DMS153 treated with DMSO at 0.1 percent for 48 hours (cell line): ENCODE data around the gene RAB11FIP3.

ENCODE experiments used
- DNase-seq: peaks from one replicate; lab custom pipeline; 2025; ENCODE audit not compliant: unreplicated experiment; lab: John Stamatoyannopoulos, UW

Gene RAB11FIP3

DNA sequence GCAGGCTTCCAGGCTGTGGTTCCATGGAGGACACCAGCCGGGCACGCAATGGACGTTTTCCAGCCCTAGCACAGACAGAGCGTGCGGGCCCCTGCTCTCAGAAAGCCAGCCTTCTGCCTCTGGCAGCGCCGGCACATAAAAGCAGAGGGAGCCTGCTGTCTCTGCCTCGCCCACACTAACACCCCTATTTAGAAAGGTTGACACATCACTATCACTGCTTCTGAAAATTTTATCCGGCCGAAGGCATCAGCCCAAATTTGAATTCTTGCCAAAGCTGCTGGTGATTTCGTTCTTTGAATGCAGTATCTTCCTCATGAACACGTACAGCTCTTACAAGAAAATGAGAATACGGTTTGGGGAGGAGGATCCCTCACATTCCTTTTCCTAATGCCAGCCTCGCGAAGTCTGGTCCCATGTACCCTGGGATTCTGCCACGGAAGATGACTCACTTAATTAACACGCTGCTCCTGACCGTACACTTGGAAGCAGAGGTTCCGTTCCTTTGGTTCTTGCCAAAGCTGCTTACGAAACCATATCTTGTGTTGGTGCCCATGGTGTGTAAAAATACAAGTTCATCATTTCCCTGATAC, 1.3 kb upstream of the RAB11FIP3 start:
- no peak for DNase-seq

DNA sequence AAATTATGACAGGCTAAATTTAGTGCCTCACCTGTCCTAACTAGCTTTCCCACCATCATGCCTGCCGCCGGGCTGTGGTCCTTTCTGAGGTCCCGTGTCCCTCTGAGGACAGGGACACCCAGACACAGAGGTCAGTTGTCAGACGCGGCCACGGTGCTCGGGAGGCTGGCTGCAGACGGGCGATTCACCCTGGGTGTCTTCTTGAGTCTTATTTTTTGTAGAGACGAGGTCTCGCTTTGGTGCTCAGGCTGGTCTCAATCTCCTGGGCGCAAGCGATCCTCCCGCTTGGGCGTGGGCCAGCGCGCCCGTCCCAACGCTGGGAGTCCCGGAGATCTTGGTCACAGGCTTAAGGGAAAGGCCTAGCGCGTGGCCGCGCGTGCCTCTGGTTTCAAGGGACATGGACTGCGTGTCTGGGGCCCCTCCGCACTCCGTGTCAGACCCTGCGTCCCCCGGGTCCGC, 797 bp upstream of the RAB11FIP3 start:
- DNase-seq, result no peak

DNA sequence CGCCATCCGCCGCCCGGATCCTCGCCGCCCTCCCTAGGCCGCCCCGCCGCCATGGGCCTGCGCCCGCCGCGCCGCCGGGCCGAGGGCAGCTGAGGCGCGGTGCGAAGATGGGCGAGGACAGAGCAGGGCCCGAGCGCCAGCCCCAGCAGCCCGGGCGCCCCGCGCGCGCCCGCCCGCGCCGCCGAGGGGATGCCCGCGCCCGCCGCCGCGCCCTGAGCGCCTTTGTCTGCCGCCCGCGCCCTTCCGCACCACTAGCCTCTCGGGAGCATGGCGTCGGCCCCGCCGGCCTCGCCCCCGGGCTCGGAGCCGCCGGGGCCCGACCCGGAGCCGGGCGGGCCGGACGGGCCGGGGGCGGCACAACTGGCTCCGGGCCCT, 278 bp downstream of the RAB11FIP3 start:
- DNase-seq, result no peak

DNA sequence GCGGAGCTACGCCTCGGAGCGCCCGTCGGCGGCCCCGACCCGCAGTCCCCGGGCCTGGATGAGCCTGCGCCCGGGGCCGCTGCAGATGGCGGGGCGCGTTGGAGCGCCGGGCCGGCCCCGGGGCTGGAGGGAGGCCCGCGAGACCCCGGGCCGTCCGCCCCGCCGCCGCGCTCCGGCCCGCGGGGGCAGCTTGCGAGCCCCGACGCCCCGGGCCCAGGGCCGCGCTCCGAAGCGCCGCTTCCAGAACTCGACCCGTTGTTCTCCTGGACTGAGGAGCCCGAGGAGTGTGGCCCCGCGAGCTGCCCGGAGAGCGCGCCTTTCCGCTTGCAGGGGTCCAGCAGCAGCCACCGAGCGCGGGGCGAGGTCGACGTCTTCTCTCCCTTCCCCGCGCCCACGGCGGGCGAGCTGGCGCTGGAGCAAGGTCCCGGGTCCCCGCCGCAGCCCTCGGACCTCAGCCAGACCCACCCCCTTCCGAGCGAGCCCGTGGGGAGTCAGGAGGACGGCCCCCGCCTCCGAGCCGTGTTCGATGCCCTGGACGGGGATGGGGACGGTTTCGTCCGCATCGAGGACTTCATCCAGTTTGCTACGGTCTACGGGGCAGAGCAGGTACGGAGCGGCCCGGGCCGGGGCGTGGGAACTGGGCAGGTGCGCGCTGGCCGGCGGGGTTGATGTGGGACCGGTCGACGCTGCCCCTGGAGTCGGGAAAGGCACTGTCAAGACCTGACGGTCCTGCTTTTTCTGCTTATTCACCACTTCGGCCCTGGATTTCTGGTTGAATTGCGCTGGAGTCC, 861 bp downstream of the RAB11FIP3 start:
- DNase-seq, result no peak

DNA sequence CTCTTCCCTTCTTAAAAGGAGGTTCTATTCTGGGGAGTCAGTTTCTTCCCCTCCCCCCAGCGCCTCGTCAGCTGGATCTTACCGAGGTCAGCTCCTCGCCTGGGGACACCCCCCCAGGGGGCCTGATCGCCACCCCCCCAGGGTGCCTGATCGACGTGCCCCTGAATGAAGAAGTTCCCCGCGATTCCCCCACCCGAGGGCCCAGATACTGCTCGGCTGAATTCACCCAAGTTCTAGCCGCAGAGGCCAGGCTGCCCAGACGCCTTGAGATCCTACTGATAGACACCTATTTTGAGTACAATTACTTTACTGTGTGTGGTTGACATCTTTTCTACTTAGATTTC, 1.4 kb downstream of the RAB11FIP3 start:
- no peak for DNase-seq

DNA sequence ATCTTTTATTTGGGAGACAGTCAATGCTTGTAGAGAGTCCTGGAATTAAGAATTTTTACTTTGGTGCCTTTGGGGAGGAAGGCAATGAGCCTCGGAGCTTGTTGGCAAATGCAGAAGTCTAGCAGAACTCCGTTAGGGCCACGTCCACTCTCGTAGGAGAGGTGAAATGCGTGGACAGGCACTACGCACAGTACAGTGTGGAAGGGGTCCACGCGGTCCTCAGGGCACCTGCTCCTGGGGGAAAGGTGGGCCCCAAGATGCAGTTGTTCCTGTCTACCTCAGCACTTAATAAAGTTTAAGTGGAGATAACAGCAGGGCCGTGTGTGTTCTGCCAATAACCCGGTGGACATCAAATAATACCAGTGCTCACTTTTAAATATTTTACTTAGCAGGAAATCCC, 1.8 kb downstream of the RAB11FIP3 start:
- DNase-seq, result no peak

DNA sequence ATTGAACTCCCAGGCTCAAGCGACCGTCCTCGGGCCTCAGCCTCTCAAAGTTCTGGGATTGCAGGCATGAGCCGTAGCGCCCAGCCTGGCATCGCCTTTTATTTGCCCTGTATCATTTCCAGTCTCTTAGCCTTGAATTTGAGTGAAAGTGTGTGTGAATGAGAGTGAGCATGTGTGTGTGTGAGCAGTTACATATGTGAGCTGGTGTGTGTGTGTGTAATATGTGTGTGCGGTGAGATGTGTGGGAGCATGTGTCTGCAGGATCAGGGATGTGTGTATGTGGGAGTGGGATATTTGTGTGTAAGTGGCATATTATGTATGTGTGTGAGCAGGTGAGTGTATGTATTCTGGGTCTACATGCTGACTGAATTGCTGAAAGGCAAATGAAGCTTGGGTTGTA, 5.5 kb downstream of the RAB11FIP3 start:
- DNase-seq, result no peak

DNA sequence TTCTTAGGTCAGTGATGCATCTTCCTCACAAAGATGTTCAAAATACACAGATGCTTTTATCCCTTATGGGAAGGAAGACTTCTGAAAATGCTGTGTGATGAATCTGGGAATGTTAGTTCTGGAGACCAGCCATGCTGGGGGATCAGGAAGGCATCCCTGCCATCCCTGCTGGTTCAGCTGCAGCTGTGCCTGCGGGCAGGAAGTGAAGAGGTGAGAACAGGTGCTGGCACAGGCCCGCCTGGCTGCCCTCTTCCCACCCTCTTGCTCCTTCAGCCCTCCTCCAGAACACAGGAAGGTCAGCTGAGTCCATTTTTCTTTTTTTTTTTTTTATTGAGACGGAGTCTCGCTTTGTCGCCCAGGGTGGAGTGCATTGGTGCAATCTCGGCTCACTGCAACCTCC, 15.2 kb downstream of the RAB11FIP3 start:
- DNase-seq, result no peak

DNA sequence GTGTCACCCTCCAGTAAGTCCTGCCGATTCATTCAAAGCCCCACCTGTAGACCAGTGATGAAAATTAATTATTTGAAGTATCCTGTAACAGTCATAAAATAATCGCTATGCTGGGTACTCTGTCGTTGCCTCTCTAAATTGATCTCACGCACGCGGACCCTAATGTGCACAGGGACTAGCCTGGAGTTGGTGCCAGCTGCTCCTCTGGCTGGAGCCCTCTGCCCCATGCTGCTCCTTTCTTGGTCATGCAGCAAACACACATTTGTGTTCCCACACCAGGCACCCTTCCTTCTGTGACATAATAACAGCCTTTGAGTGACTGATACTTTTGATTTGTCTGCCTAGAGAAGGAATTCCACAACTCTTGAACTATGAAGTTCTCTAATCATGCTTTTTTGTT, 16.0 kb downstream of the RAB11FIP3 start:
- no peak for DNase-seq

DNA sequence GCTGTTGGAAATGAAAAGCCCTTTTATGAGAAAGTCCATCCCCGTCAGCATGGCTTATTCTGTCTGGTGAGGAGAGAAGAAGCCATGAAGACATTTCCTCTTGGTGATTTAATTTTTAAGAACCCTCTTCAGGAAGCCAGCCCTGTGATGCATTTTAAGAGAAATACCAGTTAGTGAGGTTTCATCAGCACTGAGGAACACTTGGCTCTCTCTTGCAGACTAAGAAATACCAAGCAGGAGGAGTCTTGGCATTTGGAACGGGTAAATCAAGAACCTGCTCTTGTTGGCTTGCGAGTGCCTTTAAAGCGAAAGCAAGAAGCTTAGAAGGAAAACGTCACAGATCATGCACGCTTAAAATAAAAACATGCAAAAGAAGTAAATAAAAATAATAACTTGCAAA, 17.5 kb downstream of the RAB11FIP3 start:
- DNase-seq, result no peak

DNA sequence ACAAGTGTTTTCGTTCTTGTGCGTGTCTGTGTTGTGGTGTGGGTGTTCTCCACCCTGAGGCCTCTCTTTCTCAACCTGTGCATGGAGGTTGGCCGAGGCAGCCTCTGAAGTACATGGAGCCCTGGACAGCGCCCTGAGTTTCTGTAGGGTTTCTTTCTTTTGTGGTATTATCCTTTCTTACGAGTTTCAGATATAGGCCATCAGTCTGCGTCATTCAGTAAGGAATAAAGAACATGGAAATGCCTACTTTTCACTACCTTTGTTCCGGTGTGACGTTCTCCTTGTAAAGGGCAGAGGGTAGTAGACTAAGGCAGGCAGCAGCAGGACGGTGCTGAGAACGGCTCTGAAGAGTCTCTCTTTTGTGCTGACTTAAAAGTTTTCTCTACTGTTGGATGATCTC, 18.6 kb downstream of the RAB11FIP3 start:
- no peak for DNase-seq

DNA sequence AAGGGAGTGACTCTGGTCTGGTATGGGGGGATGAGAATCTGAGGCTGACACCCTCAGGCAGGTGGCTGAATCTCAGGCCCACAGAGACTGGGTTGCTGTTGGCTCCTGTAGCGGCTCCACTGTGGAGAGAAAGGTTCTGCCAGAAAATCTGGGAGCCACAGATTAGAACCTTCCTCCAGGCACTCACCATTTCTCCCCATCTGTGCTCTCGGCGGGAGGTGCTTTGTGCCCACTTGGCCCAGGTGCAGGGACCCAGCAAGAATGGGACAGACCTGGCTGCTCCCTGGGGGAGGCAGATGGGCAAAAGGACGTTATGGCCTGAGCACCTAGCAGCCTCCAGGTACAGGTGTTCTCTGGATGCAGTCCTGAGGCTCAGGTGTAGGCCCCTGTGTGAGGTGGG, 20.1 kb downstream of the RAB11FIP3 start:
- DNase-seq, result no peak

DNA sequence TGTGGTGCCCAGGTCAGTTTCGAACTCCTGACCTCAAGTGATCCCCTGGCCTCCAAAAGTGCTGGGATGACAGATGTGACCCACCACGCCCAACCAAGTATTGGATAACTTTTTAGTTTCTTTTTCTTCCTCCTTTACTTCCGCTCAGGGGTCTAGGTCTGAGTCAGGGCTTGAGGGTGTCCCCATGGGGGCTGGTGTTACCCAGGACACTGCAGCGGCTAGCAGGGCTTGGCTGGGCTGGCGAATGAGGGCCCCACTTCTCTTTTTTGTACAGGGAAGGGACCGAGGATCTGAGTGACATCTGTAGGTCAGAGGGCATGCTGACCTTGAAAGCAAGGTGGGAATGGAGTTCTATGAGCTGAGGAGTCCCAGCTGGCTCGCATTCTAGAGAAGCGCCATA, 24.9 kb downstream of the RAB11FIP3 start:
- DNase-seq, result no peak

DNA sequence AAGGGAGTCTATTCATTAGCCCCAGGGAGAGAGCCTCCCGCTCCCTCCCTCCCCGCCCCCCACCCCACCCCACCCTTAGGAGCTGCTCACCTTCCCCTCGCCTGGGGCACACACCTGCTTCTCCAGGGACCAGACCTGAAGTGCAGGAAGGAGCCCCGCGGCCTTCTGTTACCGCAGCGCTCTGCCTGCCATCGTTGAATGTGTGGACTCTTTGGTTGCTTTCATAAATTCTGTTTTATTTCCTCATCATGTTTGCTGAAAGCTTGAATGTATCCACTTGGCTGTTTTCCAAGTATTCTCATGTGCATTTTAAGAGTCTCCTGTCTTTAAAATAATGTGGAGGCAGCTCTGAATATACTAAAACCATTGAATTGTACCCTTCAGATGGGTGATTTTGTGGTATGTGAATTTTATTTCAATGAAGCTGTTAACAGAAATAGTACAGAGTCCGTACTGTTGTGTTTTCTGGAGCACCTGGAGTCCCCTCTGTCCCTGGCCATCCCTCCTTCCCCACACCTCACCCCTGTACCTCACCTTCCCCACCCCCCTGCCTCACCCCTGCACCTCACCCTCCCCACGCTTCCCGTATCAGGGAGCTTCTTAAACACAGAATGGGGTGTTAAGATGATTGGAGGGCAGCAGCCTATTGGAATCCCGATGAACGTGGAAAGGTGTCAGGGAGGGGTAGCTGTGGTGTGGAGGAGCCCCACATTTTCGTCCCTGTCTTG, 25.5 kb downstream of the RAB11FIP3 start:
- DNase-seq, result peak; percentile 96

DNA sequence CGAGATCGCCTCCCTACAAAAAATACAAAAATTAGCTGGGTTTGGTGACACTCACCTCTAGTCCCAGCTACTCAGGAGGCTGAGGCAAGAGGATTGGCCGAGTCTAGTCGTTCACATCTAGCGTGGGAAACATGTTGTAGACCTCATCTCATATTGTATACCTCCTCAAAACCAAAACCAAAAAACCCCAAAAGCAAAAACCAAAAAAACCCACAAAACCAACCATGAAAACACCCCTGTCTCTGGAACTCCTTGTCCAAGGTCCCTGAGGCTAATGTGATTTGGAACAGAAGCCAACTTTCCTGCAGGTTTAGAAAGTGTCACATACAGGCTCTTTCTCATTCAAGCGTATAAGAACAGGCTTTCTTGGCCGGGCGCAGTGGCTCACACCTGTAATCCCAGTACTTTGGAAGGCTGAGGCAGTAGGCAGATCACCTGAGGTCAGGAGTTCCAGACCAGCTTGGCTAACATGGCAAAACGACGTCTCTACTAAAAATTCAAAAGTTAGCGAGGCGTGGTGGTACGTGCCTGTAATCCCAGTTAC, 29.0 kb downstream of the RAB11FIP3 start:
- DNase-seq, result no peak

DNA sequence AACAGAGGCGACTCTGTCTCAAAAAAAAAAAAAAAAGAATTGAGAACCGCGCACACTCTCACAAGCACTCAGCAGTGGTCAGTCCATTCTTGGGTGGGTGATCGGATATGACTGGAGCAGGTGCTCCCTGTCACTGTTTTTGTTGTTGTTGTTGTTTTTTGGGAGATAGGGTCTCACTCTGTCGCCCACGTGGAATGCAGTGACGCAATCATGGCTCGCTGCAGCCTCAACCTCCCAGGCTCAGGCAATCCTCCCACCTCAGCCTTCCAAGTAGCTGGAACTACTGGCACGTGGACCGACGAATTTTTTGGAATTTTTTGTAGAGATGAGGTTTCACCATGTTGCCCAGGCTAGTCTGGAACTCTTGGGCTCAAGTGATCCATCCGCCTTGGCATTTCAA, 30.0 kb downstream of the RAB11FIP3 start:
- no peak for DNase-seq

DNA sequence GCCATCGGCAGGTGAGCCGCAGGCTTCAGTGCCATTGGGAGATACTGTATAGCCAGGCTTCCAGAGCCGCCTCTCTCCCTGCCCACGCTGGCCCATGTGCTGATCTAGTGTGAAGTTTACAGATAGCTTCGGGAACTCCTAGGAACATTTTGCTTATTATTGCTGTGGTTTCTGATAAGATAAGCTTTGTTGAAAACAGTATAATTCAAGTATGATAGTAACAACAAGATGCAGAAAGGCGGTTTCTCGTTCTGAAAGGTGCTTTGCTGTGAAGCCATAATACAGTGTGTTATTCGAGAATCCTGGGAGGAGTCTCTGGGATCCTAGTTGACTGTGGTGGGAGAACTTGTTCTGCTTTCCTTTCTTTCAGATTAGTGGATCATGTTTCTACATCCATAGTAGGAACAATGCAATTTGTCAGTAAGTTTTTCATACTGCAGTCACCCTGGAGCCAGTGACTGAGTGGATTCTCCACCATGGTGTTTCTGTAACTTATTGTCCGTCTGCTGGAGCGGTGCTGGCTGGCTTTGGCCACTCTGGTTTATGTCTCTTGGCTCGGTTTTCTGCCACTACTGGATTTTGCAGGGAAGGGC, 31.5 kb downstream of the RAB11FIP3 start:
- DNase-seq, result peak; percentile 72

DNA sequence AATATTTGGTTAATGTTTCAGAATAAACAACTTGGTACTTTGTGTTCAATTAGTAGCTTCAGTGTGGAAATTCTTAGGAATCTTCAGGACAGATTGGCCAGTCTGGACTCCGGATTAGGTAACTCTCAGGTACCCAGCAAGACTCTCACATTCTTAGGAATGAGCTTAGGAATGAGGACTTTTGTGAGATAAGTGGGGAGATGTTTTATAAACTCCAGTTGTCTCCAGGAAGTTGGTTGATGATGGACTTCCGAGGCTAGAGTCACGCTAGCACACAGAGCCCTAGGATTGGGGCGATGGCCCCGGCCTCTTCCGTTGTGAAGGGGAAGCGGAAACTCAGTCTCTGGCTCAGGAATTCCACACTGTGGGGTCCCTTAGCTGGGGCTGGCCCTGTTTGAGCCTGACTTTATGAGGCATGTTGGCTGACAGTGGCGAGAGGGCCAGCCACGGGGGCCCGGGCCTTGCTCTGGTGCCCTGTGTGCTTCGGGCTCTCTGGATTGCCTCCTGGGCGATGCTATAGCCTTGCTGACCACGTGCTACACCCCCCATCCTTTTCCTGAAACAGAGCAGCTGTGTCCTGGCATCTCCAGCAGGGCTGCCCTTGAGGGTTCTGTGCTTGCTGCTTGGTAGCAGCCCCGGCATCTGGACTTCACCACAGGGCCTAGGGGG, 32.4 kb downstream of the RAB11FIP3 start:
- no peak for DNase-seq

DNA sequence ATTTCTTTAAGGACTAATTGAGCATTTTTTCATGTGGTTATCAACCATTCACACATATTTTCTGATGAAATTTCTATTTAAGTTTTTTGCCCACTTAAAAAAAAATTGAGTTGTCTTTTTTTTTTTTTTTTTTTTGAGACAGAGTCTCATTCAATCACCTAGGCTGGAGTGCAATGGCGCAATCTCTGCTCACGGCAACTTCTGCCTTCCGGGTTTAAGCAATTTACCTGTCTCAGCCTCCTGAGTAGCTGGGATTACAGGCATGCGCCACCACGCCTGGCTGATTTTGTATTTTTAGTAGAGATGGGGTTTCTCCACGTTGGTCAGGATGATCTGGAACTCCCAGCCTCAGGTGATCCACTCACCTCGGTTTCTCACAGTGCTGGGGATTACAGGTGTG, 34.3 kb downstream of the RAB11FIP3 start:
- no peak for DNase-seq

DNA sequence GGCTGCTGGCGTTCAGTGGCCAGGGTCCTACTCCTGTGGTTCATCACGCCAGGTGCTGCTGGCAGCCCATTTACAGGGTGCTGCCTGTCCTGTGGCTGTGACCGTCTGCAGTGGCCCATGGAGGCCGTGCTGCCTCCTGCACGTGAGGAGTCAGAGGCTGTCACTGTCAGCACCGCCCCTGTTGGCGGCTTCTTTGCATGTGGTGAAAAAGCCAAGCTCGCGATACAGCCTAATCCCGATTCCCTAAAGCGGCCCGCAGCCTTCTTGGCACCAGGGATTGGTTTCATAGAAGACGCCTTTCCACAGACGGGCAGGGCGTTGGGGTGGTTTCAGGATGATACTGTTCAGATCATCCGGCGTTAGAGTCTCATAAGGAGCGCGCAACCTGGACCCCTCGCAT, 35.3 kb downstream of the RAB11FIP3 start:
- no peak for DNase-seq

DNA sequence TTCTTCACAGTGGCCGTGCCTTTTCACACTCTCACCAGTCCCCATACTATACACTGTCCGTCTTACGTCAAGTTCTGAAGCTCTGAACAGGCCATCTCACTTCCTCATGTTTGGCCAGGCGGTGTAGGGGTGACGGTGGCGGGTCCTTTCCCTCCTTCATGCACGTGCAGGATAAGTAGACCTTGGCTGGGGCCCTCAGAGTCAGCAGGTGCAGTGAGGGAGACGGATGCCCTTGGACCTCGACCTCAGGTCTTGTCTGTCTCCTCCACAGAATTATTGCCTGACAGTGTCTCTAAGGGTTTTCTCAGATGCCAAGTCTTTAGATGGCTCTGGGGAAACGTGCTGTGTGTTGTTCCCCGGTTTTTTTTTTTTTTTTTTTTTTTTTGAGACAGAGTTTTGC, 37.6 kb downstream of the RAB11FIP3 start:
- DNase-seq, result no peak
